Measurements from ENCODE around the gene DGAT2L6. TPM values are rescaled to one million over a fixed set of nuclear protein-coding genes. Genes with fewer than 3 reads are reported as not detected.

Gene DGAT2L6
- total RNA-seq, 1 donor from 2014 or later, result not detected

GRCh38 chrX:70132877-70133302 lies 44.4 kb upstream of the DGAT2L6 start:
- Mint-ChIP-seq H3K27me3 (ENCODE audit: insufficient read depth, low read depth) (peaks cover 7% of the 10 kb centered on the region), H3K9me3 (no peaks in the 10 kb centered on the region), H3K36me3 (no peaks in the 10 kb centered on the region), H3K27ac (peak overlapping the region; percentile 99), H3K4me3 (peak overlapping the region; percentile 99), H3K4me1 (peaks cover 26% of the 10 kb centered on the region)
- H2AFZ ChIP-seq (replicated peaks), result peak overlapping the region; percentile 78
- H3K9me3 ChIP-seq (ENCODE audit: low read depth), result no peaks in the 10 kb centered on the region
- H3K27me3 ChIP-seq, result no peaks in the 10 kb centered on the region
- H3F3A ChIP-seq (ENCODE audit: low read depth), result peaks cover 4% of the 10 kb centered on the region
- peaks cover 19% of the 10 kb centered on the region for H3K79me2 ChIP-seq (ENCODE audit: low read depth)
- no peak for DNase-seq (ENCODE audit: low spot score)
- H4K20me1 ChIP-seq (ENCODE audit: low read depth), result no peaks in the 10 kb centered on the region
- no peak overlapping the region for H3K27ac ChIP-seq
- H3K4me2 ChIP-seq, result peak overlapping the region; percentile 77
- H3K36me3 ChIP-seq, result no peaks in the 10 kb centered on the region
- TF ChIP-seq EZH2 (IDR thresholded peaks at IDR 0.05) (no peak), CTCF (IDR thresholded peaks at IDR 0.05) (no peak), EZH2phosphoT487 (IDR thresholded peaks at IDR 0.05) (no peak)
- no peak overlapping the region for H3K9ac ChIP-seq
- peak overlapping the region; percentile 80 for H3K4me3 ChIP-seq
- peaks cover 4% of the 10 kb centered on the region for H3K4me1 ChIP-seq

DNA sequence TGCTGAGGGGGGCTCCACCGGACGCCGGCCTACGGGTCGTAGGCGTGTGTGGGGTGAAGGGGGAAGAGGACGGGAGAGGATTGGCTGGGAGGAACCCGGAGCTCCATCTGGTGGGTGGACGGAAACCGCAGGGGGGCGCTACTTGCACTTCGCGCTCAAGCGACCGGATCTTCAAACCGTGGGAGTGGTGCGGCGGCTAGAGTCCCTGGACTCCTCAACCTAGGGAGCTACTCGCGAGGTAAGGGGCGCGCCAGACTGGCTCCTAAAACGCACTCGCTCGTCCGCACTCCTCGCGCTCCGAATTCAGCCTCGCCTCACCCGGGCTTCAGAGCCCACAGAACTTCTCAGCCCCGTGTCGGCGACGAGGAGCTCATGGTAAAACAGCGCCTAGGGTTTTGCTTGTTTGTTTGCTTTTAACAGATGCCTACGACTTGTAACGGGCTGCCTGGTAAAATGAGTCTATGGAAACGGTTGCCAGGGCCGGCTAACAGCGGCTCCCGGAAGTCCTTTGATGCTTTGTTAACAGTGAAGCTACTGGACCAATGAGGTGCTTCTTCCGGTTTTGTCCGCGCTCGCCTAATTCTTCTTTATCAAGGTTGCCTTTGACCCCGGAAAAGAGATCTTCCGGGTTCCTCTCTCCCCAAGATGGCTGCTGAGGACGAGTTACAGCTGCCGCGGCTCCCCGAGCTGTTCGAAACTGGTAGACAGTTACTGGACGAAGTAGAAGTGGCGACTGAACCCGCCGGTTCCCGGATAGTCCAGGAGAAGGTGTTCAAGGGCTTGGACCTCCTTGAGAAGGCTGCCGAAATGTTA lies 43.8 kb upstream of the DGAT2L6 start, which contains the start of gene IGBP1:
Gene IGBP1 (plus strand): TSS at position 145 of the 813 bp plus-strand sequence. CDS start 501 bp downstream, at position 646.
- H3K4me1 Mint-ChIP-seq, result peaks cover 21% of the 10 kb centered on the region
- Histone ChIP-seq H4K20me1 (ENCODE audit: low read depth) (no peaks in the 10 kb centered on the region), H3K4me3 (peak within 1 kb of the TSS; percentile 80), H3K9ac (peak within 1 kb of the TSS; percentile 45), H3K4me2 (peak within 1 kb of the TSS; percentile 77), H3F3A (ENCODE audit: low read depth) (peaks cover 4% of the 10 kb centered on the region), H3K4me1 (peaks cover 4% of the 10 kb centered on the region), H3K79me2 (ENCODE audit: low read depth) (peaks cover 19% of the 10 kb centered on the region), H3K9me3 (ENCODE audit: low read depth) (no peaks in the 10 kb centered on the region), H3K27me3 (no peaks in the 10 kb centered on the region), H3K27ac (peak within 1 kb of the TSS; percentile 86), H3K36me3 (no peaks in the 10 kb centered on the region), H2AFZ (replicated peaks) (peak within 1 kb of the TSS; percentile 89)
- H3K27ac Mint-ChIP-seq, result peak within 1 kb of the TSS; percentile 99
- H3K9me3 Mint-ChIP-seq, result no peaks in the 10 kb centered on the region
- DNase-seq (ENCODE audit: low spot score), result peak; percentile 88
- TF ChIP-seq CTCF (IDR thresholded peaks at IDR 0.05), result peak; percentile 62
- no peak for TF ChIP-seq EZH2phosphoT487 (IDR thresholded peaks at IDR 0.05)
- peaks cover 7% of the 10 kb centered on the region for H3K27me3 Mint-ChIP-seq (ENCODE audit: insufficient read depth, low read depth)
- H3K36me3 Mint-ChIP-seq, result no peaks in the 10 kb centered on the region
- peak within 1 kb of the TSS; percentile 99 for H3K4me3 Mint-ChIP-seq

DNA sequence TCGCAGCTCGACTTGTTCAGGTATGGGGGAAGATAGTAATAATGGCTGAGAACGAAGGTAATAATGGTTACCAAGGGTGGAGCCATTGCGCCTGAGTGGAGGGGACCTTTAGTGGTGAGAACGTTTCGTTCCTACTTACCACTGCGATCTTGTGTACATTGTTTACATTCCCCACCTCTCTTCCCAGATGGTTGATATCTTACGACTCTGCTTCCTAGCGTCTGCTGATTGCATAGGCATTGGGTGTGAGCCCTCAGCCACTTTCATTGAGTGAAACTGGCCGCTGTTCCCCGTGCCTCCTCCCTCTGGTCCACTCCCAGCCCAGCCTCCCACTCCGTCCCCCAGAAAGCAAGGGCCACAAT lies 43.2 kb upstream of the DGAT2L6 start:
- Histone ChIP-seq H3F3A (ENCODE audit: low read depth) (peaks cover 4% of the 10 kb centered on the region), H2AFZ (replicated peaks) (peak overlapping the region; percentile 89), H3K79me2 (ENCODE audit: low read depth) (peaks cover 19% of the 10 kb centered on the region), H3K4me3 (peak overlapping the region; percentile 80), H4K20me1 (ENCODE audit: low read depth) (no peaks in the 10 kb centered on the region), H3K4me1 (peaks cover 4% of the 10 kb centered on the region), H3K36me3 (no peaks in the 10 kb centered on the region), H3K9ac (peak overlapping the region; percentile 45), H3K27me3 (no peaks in the 10 kb centered on the region), H3K27ac (no peak overlapping the region), H3K4me2 (peak overlapping the region; percentile 77), H3K9me3 (ENCODE audit: low read depth) (no peaks in the 10 kb centered on the region)
- peak overlapping the region; percentile 99 for H3K27ac Mint-ChIP-seq
- no peaks in the 10 kb centered on the region for H3K9me3 Mint-ChIP-seq
- peaks cover 7% of the 10 kb centered on the region for H3K27me3 Mint-ChIP-seq (ENCODE audit: insufficient read depth, low read depth)
- no peaks in the 10 kb centered on the region for H3K36me3 Mint-ChIP-seq
- peaks cover 15% of the 10 kb centered on the region for H3K4me1 Mint-ChIP-seq
- H3K4me3 Mint-ChIP-seq, result peak overlapping the region; percentile 99
- TF ChIP-seq CTCF (IDR thresholded peaks at IDR 0.05), result no peak
- no peak for TF ChIP-seq EZH2phosphoT487 (IDR thresholded peaks at IDR 0.05)
- no peak for TF ChIP-seq EZH2 (IDR thresholded peaks at IDR 0.05)
- peak; percentile 29 for DNase-seq (ENCODE audit: low spot score)
